GM21825 (cell line): ENCODE data around the gene MYLK.

Experiments
- ATAC-seq: cut with Tn5 transposase; IDR thresholded peaks from one replicate; pipeline ENCODE4 v1.9.1; 2021; ENCODE audit warnings: mild to moderate bottlenecking, moderate library complexity; ENCODE audit not compliant: unreplicated experiment

The MYLK gene

GRCh38 chr3:123878807-123879206 lies 5.3 kb downstream of the MYLK start:
- ATAC-seq: no peak

DNA sequence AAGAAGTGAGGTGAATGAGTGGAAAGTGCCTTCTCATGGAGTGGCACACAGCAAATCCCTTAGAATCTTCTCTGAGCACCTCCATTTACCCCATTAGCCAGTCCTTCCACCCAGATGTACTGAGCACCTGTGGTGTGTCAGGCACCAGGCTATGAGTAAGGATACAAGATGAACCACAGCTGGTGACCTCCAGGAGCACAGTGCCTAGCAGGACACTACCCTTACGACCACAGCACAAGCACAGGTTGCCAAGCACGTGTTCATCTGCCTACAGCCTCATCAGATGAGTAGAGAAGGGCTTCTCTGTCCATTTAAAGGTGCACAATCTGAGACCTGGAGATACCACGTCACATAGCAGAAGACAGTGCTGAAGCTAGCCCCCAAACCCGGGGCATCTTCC lies 6.2 kb downstream of the MYLK start:
- ATAC-seq: no peak

- ATAC-seq: no peak
These were observed 6.7 kb downstream of the MYLK start for GRCh38 chr3:123877466-123877865.

- ATAC-seq: no peak
These were observed 7.3 kb downstream of the MYLK start for GRCh38 chr3:123876858-123877257.

DNA sequence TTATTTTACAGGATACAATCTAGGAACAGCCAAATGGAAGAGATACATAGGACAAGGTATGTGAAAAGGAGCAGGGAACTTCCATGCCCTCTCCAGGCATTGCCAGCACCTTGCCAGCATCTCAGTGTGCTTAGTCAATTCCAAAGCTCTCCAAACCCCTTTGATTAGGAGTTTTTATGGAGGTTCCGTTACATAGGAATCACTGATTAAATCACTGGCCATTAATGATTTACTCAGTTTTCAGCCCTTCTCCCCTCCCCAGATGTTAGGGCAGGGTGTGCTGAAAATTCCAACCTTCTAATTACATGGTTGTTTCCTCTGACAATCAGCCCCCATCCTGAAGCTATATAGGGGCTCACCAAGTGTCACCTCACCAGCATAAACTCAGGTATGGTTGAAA lies 11.5 kb downstream of the MYLK start:
- no peak for ATAC-seq

- no peak for ATAC-seq
These were observed 12.2 kb downstream of the MYLK start for GRCh38 chr3:123871946-123872345.

- ATAC-seq: no peak
These were observed 14.1 kb downstream of the MYLK start for GRCh38 chr3:123870033-123870432.

- ATAC-seq: no peak
These were observed 15.0 kb downstream of the MYLK start for GRCh38 chr3:123869165-123869564.

DNA sequence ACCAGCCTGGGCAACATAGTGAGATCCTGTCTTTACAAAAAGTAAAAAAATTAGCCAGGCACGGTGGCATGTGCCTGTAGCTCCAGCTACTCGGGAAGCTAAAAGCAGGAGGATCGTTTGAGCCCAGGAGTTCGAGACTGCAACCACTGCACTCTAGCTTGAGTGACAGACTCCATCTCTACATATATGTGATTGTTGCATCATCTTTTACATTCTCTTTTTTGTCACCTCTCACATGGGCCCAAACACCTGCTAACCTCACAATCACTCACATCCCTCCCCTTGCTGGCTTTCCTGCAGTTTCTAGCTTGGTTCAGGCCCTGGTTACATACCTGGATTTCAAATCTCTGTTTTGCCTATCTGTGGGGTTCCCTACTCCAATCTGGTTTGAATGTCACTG lies 19.4 kb downstream of the MYLK start:
- no peak for ATAC-seq

DNA sequence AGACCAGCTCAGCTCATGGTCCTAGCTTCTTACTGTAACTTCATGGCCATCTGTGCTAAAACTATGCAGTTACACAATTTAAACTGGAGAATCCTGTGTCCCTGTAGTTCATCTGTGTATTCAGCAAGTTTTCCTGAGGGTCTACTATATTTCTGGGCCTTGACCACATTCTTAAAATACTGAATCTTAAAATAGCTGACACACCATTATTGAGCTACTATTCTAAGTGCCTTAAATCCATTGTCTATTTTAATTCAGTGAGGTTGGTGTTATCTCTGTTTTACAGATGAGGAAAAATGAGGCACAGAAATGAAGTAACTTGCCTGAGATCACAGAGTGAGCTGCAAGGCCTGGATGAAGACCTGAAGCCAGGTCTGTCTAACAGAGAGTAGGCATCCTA lies 22.0 kb downstream of the MYLK start:
- ATAC-seq: no peak

- ATAC-seq: no peak
These were observed 22.9 kb downstream of the MYLK start for GRCh38 chr3:123861081-123861836.

- no peak for ATAC-seq
These were observed 25.0 kb downstream of the MYLK start for GRCh38 chr3:123859177-123859576.

- no peak for ATAC-seq
These were observed 29.2 kb downstream of the MYLK start for GRCh38 chr3:123854905-123855304.

DNA sequence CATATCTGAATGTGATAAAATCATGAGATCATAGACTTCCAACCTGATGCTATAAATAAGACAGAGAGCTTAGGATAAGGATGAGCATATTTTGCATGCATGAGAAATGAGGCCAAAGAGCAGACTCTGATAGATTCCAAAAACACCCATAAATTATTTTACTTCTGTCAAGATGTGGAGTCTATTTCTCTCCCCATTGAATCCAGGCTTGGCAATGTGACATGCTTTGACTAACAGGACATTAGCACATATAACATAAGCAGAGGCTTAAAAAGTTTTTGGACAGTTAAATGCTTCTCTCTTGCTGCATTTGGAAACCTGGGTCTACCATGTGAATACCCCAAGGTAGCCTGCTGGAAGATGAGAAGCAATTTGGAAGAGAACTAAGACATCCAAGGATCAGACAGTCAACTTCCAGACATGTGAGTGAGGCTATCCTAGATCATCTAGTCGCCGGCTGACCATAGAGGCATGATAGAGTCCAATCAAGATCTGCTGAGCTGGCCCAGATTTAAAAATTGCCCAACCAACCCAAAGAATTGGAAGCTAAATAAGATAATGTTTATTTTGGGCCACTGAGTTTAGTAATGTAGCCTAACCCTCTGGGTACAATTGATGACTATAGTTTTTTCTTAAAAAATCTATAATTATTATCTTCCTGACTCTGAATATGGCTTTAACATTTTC lies 30.3 kb downstream of the MYLK start:
- ATAC-seq: no peak

GRCh38 chr3:123847209-123847608 lies 36.9 kb downstream of the MYLK start:
- no peak for ATAC-seq

DNA sequence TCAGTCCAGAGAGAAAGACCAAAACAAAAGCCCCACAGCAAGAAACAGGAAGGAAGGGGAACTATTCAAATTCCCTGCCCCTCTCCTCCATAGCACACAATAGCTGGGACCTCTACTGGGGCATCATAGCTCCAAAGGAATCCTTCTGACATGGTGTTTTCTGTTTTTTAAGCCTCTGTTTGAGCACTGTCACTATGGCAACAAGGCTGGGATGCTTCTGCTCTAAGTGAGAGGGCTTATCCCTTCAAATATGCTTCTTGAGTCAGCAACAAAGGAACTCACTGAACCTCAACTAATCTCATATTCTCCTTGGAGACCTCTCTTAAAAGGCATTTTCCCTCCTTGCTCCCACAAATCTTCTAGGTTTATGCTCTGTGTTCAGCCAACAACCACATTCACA lies 40.5 kb downstream of the MYLK start:
- ATAC-seq: no peak

DNA sequence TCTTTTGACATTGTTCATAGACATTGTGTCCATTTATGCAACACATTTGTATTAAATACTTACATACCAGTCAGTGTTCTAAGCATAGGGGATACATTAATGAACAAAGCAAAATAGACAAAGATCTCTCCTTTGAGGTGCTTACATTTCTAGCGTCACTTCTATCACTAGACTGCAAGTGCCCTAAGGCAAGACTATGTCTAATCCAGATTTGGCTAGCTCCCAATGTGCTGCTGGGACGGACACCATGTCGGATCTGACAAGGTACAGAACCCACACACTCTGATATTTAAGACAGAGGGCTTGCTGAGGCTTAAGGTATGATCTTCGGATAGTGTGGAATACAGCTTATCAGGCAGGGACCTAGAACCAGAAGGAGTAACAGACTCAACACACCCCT lies 41.4 kb downstream of the MYLK start:
- no peak for ATAC-seq

- ATAC-seq: no peak
These were observed 42.5 kb downstream of the MYLK start for GRCh38 chr3:123841476-123842238.

GRCh38 chr3:123840961-123841360 lies 43.2 kb downstream of the MYLK start:
- ATAC-seq: no peak

DNA sequence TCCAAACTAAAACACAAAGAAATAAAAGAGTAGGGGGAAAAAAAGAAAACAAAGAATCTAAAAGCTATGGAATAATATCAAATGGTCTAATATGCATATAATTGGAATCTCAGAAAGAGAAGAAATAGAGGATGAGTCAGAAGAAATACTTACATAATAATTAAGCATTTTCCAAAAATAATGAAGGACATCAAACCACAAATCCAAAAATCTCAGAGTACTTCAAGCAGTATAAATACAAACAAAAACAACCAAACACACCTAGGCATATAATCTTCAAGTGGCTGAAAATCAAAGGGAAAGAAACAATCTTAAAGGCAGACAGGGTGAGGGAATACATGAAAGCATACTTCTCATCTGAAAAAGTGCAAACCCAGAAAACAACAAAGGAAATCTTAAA lies 46.3 kb downstream of the MYLK start:
- no peak for ATAC-seq

DNA sequence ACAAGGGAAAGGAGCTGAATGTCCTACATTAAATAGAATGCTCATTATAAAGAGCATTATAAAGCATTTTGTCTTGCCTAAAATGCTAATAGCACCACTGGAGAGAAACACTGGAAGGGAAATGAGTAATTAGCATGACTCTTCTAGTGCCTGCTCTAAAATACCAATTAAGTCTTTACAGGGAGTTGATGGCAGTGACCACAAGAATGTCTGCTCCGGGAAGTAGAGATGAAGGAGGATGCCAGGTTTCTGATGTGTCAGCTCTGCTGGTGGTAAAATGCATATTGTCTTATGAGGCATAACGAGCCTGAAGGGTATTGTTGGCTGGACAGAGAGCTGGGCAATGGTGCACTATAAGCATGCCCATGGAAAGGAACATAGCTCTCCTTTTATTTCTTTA lies 49.5 kb downstream of the MYLK start:
- no peak for ATAC-seq

- ATAC-seq: no peak
These were observed 50.7 kb downstream of the MYLK start for GRCh38 chr3:123833398-123833785.
